Upper lobe of left lung (tissue), 4 donors: ENCODE measurements around the gene COX8A.

Experiments used
- EP300 ChIP-seq, 4 donors: sonication (generic); formaldehyde crosslinking; IDR thresholded peaks; one replicate each; pipeline ENCODE4 v1.5.1; 2017; ENCODE audit warnings: antibody characterized with exemption in 4 of 4, control low read depth in 2 of 4
- POLR2A ChIP-seq, 4 donors: fragments of 450-650 bp; IDR thresholded peaks; one replicate each; pipeline ENCODE4 v1.5.1; 2016 to 2017; ENCODE audit warnings: antibody characterized with exemption in 4 of 4, mild to moderate bottlenecking in 2 of 4
- TF ChIP-seq, protein P1 (sequence below), 6 experiments: fragments of 450-650 bp in 4 of 6; fragments of 200-600 bp in 2 of 6; sonication (generic) in 2 of 6; IDR thresholded peaks; one replicate each; pipeline ENCODE4 v1.5.1; 2016 to 2019; ENCODE audit warnings: antibody characterized with exemption in 6 of 6

DNA sequence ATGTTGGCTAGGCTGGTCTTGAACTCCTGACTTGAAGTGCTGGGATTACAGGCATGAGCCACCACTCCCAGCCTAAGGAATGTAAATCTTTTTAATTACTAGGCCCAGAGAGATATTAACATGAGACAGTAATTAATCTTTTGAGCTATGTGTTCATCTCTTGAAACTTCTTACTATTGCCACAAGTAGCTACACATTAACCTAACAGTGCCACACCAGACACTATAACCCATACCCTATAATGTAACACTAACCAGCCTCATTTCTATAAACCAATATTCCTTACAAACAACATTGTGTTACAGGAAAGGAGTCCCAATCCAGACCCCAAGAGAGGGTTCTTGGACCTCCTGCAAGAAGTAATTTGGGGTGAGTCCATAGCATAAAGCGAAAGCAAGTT lies 8.0 kb upstream of the COX8A start:
- TF ChIP-seq POLR2A (IDR thresholded peaks at IDR 0.05) (no peak), EP300 (IDR thresholded peaks at IDR 0.05) (no peak)
- TF ChIP-seq, protein P1, sequence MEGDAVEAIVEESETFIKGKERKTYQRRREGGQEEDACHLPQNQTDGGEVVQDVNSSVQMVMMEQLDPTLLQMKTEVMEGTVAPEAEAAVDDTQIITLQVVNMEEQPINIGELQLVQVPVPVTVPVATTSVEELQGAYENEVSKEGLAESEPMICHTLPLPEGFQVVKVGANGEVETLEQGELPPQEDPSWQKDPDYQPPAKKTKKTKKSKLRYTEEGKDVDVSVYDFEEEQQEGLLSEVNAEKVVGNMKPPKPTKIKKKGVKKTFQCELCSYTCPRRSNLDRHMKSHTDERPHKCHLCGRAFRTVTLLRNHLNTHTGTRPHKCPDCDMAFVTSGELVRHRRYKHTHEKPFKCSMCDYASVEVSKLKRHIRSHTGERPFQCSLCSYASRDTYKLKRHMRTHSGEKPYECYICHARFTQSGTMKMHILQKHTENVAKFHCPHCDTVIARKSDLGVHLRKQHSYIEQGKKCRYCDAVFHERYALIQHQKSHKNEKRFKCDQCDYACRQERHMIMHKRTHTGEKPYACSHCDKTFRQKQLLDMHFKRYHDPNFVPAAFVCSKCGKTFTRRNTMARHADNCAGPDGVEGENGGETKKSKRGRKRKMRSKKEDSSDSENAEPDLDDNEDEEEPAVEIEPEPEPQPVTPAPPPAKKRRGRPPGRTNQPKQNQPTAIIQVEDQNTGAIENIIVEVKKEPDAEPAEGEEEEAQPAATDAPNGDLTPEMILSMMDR (IDR thresholded peaks at IDR 0.05): no peak
